GM21515 (cell line): ENCODE results near the gene SHC4.
"Not testable (repeated sequence)": the region's sequence is repeated elsewhere in the genome, so short reads cannot be mapped to it uniquely, and the experiment has no call there.

Experiments used
- ATAC-seq: cut with Tn5 transposase; IDR thresholded peaks from one replicate; pipeline ENCODE4 v1.9.1; 2021; ENCODE audit not compliant: unreplicated experiment

Gene SHC4

GRCh38 chr15:48970926-48971325, 7.2 kb upstream of the SHC4 start:
- ATAC-seq = not testable (repeated sequence)

DNA sequence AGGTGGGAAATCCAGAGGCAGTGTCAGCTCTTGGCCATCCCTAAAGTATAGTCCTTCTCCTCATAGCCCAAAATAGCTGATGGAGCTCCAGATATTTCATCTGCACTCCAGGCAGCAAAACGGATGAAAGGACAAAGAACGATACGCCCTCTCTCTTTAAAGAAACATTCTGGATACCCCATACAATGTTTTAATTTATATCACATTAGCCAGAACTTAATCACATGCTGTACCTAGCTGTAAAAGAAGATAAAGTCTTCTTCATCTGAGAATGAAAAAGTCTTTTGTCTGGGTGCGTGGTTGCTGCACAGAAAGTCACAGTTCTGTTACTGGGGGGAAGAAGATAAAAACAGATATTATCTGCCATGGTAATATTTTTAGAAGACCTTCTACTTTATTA, 4.3 kb upstream of the SHC4 start:
- ATAC-seq = no peak

GRCh38 chr15:48967336-48967735, 3.6 kb upstream of the SHC4 start:
- ATAC-seq = no peak

GRCh38 chr15:48966595-48967301, 3.0 kb upstream of the SHC4 start:
- ATAC-seq = peak; percentile 74

GRCh38 chr15:48965972-48966371, 2.3 kb upstream of the SHC4 start:
- no peak for ATAC-seq

- no peak for ATAC-seq
These were observed 1.2 kb upstream of the SHC4 start for GRCh38 chr15:48964898-48965297.

GRCh38 chr15:48962662-48963523, 826 bp downstream of the SHC4 start:
- ATAC-seq = no peak

DNA sequence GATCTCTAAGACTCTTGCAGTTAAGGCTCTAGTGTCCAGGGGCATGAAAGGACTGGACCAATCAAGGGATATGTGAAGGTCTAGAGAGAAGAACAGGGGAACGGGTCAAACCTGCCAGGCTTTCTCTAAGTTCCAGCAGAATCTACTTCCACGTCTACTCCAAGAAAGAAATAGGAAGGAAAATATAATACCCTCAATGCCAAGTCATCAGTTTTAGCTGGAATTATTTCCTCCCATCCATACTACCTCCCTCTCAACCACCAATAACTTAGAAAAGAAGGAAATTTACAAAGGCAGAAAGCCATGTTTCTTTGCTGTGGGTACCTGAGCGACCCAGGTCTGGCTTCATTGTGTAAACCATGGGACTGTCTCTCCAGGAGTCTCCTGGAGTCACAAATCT, 7.8 kb downstream of the SHC4 start:
- no peak for ATAC-seq

- ATAC-seq = no peak
These were observed 8.3 kb downstream of the SHC4 start for GRCh38 chr15:48955370-48955769.

DNA sequence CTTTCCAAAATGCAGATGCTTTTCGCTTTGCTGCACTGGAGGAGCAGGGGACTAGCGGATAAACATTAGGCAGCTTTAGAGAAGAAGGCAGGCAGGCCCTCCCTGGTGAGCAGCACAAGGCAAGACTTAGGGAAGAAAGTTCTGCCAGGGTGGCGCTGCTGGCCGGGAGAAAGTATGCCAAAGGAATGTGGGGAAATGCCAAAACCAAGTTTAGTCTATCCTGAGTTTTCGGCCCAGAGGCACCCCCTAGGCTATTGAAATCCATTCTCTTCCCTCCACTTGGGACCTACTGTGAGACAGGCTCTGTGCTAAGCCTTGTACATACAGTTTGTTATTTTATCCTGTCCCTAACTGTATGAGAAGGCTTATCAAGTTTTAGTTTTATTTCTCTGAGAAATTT, 9.2 kb downstream of the SHC4 start:
- ATAC-seq = no peak

- ATAC-seq = no peak
These were observed 16.9 kb downstream of the SHC4 start for GRCh38 chr15:48946840-48947187.

GRCh38 chr15:48946074-48946839, 17.5 kb downstream of the SHC4 start:
- ATAC-seq = no peak

DNA sequence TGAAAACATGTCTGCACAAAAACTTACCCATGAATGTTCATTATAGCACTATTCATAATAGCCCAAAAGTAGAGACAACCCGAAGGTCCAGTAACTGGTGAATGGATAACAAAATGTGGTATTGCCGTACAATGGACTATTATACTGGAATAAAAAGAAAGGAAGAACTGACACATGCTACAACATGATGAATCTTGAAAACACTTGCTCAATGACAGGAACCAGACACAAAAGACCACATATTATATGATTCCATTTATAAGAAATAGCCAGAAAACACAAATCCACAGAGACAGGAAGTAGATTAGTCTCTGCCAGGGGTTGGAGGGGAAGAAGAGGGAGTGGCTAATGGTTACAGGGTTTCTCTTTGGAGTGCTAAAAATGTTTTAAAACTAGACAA, 18.3 kb downstream of the SHC4 start:
- no peak for ATAC-seq

DNA sequence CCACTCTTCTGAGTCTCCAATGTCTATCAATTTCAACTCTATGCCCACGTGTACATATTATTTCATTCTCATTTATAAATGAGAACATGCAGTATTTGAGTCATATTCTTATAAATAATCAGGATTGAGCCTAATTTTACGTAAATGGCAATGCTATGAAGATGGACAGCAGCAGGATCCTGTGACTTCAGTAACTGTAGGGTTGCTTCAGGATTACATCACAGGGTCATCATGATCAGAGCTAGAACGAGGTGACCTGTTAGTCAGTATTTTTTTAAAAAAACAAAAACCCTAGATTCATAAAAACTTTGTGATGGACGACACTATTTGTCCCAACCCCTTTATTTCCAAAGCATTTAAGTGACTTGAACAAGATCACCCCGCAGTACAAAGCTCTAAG, 21.8 kb downstream of the SHC4 start:
- no peak for ATAC-seq

DNA sequence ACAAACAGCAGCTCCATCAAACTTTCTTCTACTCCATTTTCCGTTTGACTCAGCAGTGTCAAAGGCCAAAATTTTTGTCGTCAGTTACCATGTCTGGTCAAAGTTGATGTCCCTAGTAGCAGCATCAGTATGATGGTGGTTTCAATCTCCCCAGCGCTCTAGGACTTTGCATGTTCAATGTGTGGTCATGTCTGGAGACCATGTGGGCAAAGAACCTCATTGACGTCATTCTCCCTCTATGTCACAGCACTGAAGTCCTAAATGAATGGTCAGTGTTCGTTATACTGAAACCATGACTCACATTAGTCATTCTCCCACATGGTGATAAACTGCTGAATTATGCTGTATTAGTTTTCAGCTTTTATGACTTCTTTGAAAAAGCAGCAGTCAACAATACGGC, 23.2 kb downstream of the SHC4 start:
- peak; percentile 78 for ATAC-seq

GRCh38 chr15:48939648-48940047, 24.1 kb downstream of the SHC4 start:
- no peak for ATAC-seq

DNA sequence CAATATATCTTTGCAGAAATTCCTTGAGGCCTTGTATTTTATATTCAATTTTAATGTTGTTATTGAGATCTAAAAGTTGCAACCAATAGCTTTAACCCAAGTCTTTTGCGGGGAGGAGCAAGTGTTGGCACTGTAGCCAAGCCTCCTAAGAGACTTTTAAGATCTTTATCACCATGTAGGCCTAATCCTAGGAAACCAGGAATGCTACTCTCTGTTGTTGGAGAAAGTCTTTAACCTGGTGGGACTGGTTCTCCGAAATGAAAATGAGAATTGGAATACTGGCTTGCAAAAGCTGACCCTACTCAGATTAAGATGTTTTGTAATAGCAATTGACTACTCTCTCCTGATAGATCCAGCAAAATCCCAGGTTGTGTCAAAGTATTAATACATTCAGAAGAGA, 25.8 kb downstream of the SHC4 start:
- no peak for ATAC-seq

- no peak for ATAC-seq
These were observed 27.1 kb downstream of the SHC4 start for GRCh38 chr15:48936666-48937065.

DNA sequence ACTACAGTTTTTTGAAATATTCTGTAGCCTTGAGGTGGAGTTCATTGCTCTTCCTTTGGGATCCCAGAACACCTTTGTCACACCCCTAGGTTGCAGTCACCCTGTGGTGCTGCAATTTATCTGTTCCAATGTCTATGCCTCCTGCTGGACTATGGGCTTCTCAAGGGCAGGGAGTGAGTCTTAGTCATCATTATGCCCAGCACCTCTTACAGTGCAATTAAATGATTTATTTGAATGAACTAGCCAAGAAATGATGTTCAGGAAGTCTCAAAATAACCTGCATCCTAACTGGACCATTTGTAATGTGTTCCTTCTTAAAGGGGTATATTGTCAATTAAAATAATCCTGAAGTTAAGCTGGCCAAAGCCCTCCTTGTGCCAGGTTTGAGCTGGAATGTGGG, 28.5 kb downstream of the SHC4 start:
- no peak for ATAC-seq

- no peak for ATAC-seq
These were observed 33.0 kb downstream of the SHC4 start for GRCh38 chr15:48930735-48931134.

- no peak for ATAC-seq
These were observed 34.1 kb downstream of the SHC4 start for GRCh38 chr15:48929661-48930060.
